Muscle layer of colon (tissue), 2 donors: ENCODE measurements around the gene TCF12.

Experiments used
- H3K27ac ChIP-seq: one replicate; pipeline ENCODE4 v1.7.0; 2013; ENCODE audit warnings: low read depth, mild to moderate bottlenecking, low read length, moderate library complexity
- H3K27me3 ChIP-seq, 2 donors: one replicate each; pipeline ENCODE4 v1.7.0; 2013; ENCODE audit warnings: low read length in 2 of 2, mild to moderate bottlenecking in 2 of 2; ENCODE audit not compliant: insufficient read depth in 2 of 2, control insufficient read depth in 1 of 2
- H3K36me3 ChIP-seq: one replicate; pipeline ENCODE4 v1.7.0; 2013; ENCODE audit warnings: mild to moderate bottlenecking, low read length; ENCODE audit not compliant: insufficient read depth
- H3K4me1 ChIP-seq: one replicate; pipeline ENCODE4 v1.7.0; 2013; ENCODE audit warnings: mild to moderate bottlenecking, low read length; ENCODE audit not compliant: insufficient read depth
- H3K4me3 ChIP-seq, 2 donors: one replicate each; pipeline ENCODE4 v1.7.0; 2013; ENCODE audit warnings: low read length in 2 of 2, low read depth in 1 of 2, mild to moderate bottlenecking in 1 of 2, moderate library complexity in 1 of 2
- H3K9ac ChIP-seq: one replicate; pipeline ENCODE4 v1.7.0; 2013; ENCODE audit warnings: low read length
- H3K9me3 ChIP-seq: one replicate; pipeline ENCODE4 v1.7.0; 2013; ENCODE audit warnings: mild to moderate bottlenecking, low read length
- donor health status: abdominal sarcoma.
- donor health status: Adenocarcinoma of cecum.

TCF12 gene

GRCh38 chr15:56968256-56968655, 49.8 kb downstream of the TCF12 start:
- H3K4me1 ChIP-seq, result peaks cover 36% of the 10 kb centered on the region

GRCh38 chr15:56968821-56969220, 50.4 kb downstream of the TCF12 start:
- H3K27me3 ChIP-seq, result no peaks in the 10 kb centered on the region
- H3K9ac ChIP-seq, result no peak overlapping the region
- no peak overlapping the region for H3K4me3 ChIP-seq
- H3K27ac ChIP-seq, result no peak overlapping the region
- peaks cover 30% of the 10 kb centered on the region for H3K4me1 ChIP-seq
- H3K9me3 ChIP-seq, result no peaks in the 10 kb centered on the region
- no peaks in the 10 kb centered on the region for H3K36me3 ChIP-seq

More at GRCh38 chr15:56968256-56968655, 49.8 kb downstream of the TCF12 start:
- Histone ChIP-seq H3K9ac (no peak overlapping the region), H3K36me3 (no peaks in the 10 kb centered on the region), H3K27me3 (no peaks in the 10 kb centered on the region), H3K9me3 (no peaks in the 10 kb centered on the region), H3K27ac (no peak overlapping the region), H3K4me3 (no peak overlapping the region)

- H3K27ac ChIP-seq, result no peak overlapping the region
- H3K36me3 ChIP-seq, result no peaks in the 10 kb centered on the region
- no peak overlapping the region for H3K4me3 ChIP-seq
- no peaks in the 10 kb centered on the region for H3K27me3 ChIP-seq
- H3K4me1 ChIP-seq, result peaks cover 25% of the 10 kb centered on the region
- H3K9me3 ChIP-seq, result no peaks in the 10 kb centered on the region
- H3K9ac ChIP-seq, result no peak overlapping the region
Measured at GRCh38 chr15:56969265-56969895, 50.9 kb downstream of the TCF12 start.

- Histone ChIP-seq H3K27me3 (no peaks in the 10 kb centered on the region), H3K36me3 (no peaks in the 10 kb centered on the region), H3K4me1 (peaks cover 23% of the 10 kb centered on the region), H3K9ac (no peak overlapping the region), H3K9me3 (no peaks in the 10 kb centered on the region), H3K4me3 (no peak overlapping the region), H3K27ac (no peak overlapping the region)
Measured at GRCh38 chr15:56971571-56971970, 53.1 kb downstream of the TCF12 start.

GRCh38 chr15:56972016-56972415, 53.6 kb downstream of the TCF12 start:
- no peak overlapping the region for H3K9ac ChIP-seq
- no peak overlapping the region for H3K4me3 ChIP-seq
- H3K9me3 ChIP-seq, result no peaks in the 10 kb centered on the region
- H3K4me1 ChIP-seq, result peaks cover 22% of the 10 kb centered on the region
- no peak overlapping the region for H3K27ac ChIP-seq
- H3K36me3 ChIP-seq, result no peaks in the 10 kb centered on the region
- H3K27me3 ChIP-seq, result no peaks in the 10 kb centered on the region

GRCh38 chr15:56972426-56972825, 54.0 kb downstream of the TCF12 start:
- no peak overlapping the region for H3K4me3 ChIP-seq
- H3K9me3 ChIP-seq, result no peaks in the 10 kb centered on the region
- H3K27me3 ChIP-seq, result no peaks in the 10 kb centered on the region
- H3K36me3 ChIP-seq, result no peaks in the 10 kb centered on the region
- H3K4me1 ChIP-seq, result peaks cover 18% of the 10 kb centered on the region
- H3K9ac ChIP-seq, result no peak overlapping the region
- H3K27ac ChIP-seq, result no peak overlapping the region

- H3K27ac ChIP-seq, result no peak overlapping the region
- H3K9ac ChIP-seq, result no peak overlapping the region
- H3K4me1 ChIP-seq, result peaks cover 14% of the 10 kb centered on the region
- no peaks in the 10 kb centered on the region for H3K27me3 ChIP-seq
- no peak overlapping the region for H3K4me3 ChIP-seq
- H3K9me3 ChIP-seq, result no peaks in the 10 kb centered on the region
- H3K36me3 ChIP-seq, result no peaks in the 10 kb centered on the region
Measured at GRCh38 chr15:56973463-56973862, 55.0 kb downstream of the TCF12 start.

- no peaks in the 10 kb centered on the region for H3K9me3 ChIP-seq
- H3K27ac ChIP-seq, result no peak overlapping the region
- H3K4me1 ChIP-seq, result peaks cover 15% of the 10 kb centered on the region
- H3K27me3 ChIP-seq, result no peaks in the 10 kb centered on the region
- no peak overlapping the region for H3K9ac ChIP-seq
- H3K4me3 ChIP-seq, result no peak overlapping the region
- no peaks in the 10 kb centered on the region for H3K36me3 ChIP-seq
Measured at GRCh38 chr15:56977232-56977631, 58.8 kb downstream of the TCF12 start.

GRCh38 chr15:56978898-56979662, 60.6 kb downstream of the TCF12 start:
- no peak overlapping the region for H3K4me3 ChIP-seq
- H3K36me3 ChIP-seq, result no peaks in the 10 kb centered on the region
- H3K27me3 ChIP-seq, result no peaks in the 10 kb centered on the region
- H3K9ac ChIP-seq, result no peak overlapping the region
- H3K4me1 ChIP-seq, result peaks cover 15% of the 10 kb centered on the region
- no peaks in the 10 kb centered on the region for H3K9me3 ChIP-seq
- H3K27ac ChIP-seq, result no peak overlapping the region

- Histone ChIP-seq H3K9ac (no peak overlapping the region), H3K4me3 (no peak overlapping the region), H3K9me3 (no peaks in the 10 kb centered on the region), H3K27me3 (no peaks in the 10 kb centered on the region), H3K36me3 (no peaks in the 10 kb centered on the region), H3K4me1 (peaks cover 15% of the 10 kb centered on the region), H3K27ac (no peak overlapping the region)
Measured at GRCh38 chr15:56980473-56980872, 62.0 kb downstream of the TCF12 start.

GRCh38 chr15:56981160-56981559, 62.7 kb downstream of the TCF12 start:
- Histone ChIP-seq H3K9me3 (no peaks in the 10 kb centered on the region), H3K4me3 (no peak overlapping the region), H3K36me3 (no peaks in the 10 kb centered on the region), H3K27ac (no peak overlapping the region), H3K27me3 (no peaks in the 10 kb centered on the region), H3K9ac (no peak overlapping the region), H3K4me1 (peaks cover 15% of the 10 kb centered on the region)

GRCh38 chr15:56982987-56983386, 64.5 kb downstream of the TCF12 start:
- Histone ChIP-seq H3K27ac (no peak overlapping the region), H3K4me1 (peaks cover 19% of the 10 kb centered on the region), H3K9ac (no peak overlapping the region), H3K9me3 (no peaks in the 10 kb centered on the region), H3K27me3 (no peaks in the 10 kb centered on the region), H3K36me3 (no peaks in the 10 kb centered on the region), H3K4me3 (no peak overlapping the region)
